H54 (cell line): ENCODE results near the gene DLK1.

Source experiments
- DNase-seq: peaks from one replicate; pipeline ENCODE4 v3.0.0; 2011; ENCODE audit warnings: low spot score, mixed read lengths; ENCODE audit not compliant: insufficient read length
- FAIRE-seq: peaks from 3 replicates; lab custom pipeline; 2011; peaks lifted over from hg19 to GRCh38; lab: Jason Lieb, UNC
- POLR2A ChIP-seq: IDR thresholded peaks from 2 replicates; pipeline ENCODE4 v1.6.1; 2011; ENCODE audit warnings: low read depth, mild to moderate bottlenecking, low read length

Gene DLK1

DNA sequence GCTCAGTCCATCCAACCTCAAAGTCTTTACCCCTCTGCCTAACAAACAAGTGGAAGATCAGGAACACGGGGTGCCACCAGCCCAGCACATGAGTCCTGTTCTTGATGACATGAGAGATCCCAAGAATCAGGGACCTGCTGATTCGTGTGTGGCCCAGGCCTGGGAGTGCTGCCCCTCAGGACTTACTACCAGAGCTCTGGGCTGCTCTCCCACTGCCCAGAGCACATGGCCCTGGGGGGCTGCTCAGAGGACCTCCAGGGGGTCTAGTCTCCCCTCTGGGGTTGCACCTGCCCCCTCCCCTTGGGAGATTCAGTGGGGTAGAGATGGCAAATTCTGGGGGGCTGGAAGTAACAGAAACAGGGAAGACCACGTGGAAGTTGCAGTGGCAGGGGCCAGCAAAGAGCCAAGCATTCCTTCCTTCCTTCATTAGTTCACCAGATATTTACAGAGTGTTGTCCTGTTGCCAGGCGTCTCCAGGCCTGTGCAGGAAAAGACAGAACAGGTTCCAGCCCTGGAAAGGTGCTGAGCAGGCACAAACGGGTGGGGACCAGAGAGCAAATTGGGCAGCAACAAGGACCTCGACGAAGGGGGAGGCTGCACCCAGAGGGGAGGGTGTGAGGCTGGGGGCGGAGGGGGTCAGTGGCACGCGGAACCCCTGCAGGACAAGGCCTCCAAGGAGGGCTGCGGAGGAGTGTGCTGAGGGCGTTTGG is 54.1 kb downstream of the DLK1 start:
- no peak for FAIRE-seq
- no peak for DNase-seq
- no peak for TF ChIP-seq POLR2A

DNA sequence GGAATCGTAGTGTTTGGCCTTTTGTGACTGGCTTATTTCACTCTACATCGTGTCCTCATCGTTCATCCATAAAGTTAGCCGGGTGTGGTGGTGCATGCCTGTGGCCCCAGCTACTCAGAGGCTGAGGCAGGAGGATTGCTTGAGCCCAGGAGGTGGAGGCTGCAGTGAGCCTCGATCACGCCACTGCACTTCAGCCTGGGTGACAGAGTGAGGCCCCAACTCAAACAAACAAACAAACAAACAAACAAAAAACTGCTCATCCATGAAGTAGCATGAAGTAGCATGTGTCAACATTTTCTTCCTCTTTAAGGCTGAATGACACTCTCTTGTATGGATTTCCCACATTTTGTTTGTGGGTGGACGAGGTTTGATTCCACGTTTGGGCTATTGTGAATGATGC is 55.3 kb downstream of the DLK1 start:
- FAIRE-seq: no peak

DNA sequence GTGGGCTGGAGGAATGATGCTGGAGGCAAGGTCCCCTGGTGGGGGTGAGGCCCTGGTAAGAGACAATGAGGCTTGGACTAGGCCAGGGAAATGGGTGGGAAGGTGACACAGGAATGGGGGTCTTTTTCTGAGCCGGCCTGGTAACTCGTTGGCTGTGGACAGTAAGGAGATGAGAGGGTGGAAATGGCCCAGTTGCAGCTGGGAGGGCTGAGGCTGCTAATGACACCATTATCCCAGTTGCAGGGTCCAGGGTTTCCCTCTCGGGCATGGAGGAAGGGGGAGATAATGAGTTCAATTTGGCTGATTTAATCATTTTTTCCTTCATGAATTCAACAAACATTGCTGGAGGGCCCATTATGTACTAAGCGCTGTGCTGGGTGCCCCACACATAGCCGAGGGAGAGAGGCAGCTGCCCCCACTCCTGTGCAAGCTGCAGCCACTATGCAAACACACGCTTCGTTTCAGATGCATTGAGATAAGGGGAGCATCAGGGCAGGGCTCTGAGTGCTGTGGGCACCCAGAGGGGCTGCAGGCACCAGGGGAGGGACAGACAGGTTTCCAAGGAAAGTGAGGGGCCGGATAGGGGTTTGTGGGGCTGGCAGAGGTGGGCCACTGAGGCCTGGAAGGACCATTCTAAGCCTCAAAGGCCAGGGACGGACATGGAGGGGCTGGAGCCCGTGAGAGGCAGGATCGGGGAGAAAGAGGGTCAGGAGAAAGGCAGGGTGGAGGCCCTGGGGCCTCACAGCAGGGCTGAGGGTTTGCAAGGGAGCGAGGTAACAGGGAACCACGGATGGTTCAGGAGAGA is 56.0 kb downstream of the DLK1 start:
- no peak for TF ChIP-seq POLR2A
- DNase-seq (no peak), FAIRE-seq (no peak)

More for the DNA sequence above, 55.3 kb downstream of the DLK1 start:
- no peak for TF ChIP-seq POLR2A
- DNase-seq: no peak

DNA sequence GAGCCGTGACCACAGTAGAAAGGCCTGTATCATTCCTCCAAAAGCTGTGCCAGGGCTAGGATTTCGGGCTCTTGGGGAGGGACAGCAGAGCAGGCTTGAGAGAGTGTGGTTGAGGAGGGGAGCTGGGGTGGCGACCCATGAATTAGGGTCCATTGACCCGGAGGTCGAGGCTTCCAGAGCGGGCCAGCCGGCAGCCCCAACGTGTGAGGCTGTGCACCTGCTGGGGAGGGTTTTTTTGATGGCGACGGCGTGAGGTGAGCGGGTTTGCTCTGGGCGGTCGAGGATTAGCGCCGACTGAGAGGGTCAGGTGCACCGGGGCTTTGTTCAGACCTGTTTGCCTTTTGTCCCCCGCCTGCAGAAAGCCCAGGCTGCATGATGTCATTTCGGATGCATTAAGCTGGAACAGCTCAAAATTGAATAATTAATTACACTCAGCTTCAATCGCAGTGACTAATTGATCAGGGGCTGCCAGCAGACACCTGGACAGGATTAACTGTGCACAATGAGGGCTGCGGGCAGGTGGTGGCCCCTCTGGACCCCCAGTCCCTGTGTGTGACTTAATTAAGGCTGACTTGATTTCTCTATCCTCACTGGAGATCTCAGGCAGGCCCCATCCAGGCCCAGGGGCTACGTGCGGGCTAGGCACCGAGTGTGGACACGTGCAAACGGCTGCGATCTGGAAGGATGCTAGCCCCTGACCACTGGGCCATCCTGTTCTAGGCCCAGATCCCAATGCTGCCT is 57.1 kb downstream of the DLK1 start:
- FAIRE-seq (no peak), DNase-seq (no peak)
- TF ChIP-seq POLR2A: no peak

DNA sequence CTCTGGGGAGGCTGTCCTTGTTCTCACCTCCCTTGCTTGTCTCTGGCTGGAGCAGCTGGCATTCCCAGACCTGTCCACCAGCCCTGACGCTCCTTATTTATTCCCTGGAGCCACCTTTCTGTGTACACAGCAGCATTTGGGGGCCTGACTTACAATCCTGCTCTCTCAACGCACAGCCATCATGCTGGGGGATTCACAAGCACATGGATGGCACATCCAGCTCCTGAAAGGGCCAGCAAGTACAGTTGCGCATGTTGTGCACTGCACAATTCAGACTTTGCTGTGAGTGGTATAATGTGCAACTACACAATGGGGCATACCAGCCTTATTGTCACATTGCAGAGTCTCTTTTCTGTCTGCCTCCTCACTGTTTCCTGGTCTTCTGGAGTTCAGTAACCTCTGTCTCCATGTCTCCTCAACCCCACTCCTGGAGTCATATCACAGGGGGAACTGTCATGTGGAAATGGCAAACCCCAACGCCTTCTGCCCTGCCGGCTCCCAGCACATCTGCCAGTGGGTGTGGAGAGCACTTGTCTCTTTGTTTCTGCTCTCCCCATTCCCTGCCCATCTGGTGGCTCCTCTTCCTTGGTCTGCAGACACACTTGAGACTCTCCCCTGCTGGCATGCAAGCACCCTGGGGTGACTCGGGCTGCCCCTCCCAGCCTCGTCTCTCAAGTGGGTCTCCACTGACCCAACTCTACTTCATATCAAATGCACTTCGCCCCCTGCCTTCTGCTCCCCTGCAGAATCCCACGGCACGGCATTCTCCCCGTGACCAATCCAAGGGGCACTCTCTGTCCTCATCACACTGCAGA is 58.0 kb downstream of the DLK1 start:
- no peak for TF ChIP-seq POLR2A
- no peak for DNase-seq
- no peak for FAIRE-seq

DNA sequence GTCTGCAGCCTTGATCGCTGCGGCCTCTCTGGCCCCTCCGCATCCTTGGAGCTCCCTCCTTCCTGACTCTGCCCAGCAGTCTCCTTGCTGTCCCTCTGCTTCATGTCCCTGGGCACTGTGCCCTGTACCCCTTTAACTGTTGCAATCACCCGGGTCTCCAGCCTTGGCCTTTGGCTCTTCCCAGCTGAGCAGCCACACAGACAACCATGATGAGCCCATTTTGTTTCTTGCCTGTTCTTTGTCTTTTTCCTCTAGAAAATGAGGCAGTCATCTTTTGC is 58.6 kb downstream of the DLK1 start:
- TF ChIP-seq POLR2A: no peak
- FAIRE-seq: no peak
- DNase-seq: no peak

DNA sequence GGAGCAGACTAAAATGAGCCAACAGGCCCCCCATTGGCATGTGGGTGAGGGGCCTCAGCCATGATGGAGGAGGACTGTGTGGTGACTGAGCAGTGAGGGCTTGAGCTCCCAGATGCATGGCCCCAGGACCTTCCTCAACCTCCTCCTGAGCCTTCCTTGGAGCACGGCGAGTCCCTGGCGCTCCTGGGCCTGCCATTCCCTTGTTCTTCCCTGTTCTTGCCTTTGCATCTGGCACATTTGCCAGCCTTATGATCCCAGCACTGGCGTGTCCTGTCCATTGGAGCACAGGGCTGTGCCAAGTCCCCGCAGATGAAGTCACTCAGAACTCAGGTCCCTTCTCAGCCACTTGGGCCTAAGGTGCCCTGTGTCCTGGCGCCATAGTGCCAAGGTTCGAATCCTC is 58.9 kb downstream of the DLK1 start:
- no peak for FAIRE-seq
- no peak for DNase-seq

DNA sequence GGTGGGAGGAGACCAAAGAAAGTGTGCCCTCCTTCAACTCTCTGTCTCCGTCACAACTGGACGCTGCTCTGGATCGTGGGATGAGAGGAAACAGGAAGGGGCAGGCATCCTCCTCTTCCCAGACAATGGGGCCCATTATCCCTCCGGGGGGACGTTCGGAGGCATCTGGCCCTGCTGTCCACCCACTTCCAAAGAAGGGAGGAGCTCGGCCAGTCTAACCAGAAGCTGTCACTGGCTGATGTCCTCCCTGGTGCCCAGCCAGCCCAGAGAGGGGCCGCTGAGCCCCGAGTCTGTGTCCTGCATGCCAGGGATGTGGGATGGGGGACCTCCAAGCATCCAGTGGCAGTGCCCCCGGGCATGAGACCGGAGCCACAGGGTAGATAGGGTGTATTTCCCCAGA is 59.4 kb downstream of the DLK1 start:
- FAIRE-seq: no peak
- TF ChIP-seq POLR2A: no peak
- no peak for DNase-seq

More for the DNA sequence above, 58.9 kb downstream of the DLK1 start:
- TF ChIP-seq POLR2A: no peak

DNA sequence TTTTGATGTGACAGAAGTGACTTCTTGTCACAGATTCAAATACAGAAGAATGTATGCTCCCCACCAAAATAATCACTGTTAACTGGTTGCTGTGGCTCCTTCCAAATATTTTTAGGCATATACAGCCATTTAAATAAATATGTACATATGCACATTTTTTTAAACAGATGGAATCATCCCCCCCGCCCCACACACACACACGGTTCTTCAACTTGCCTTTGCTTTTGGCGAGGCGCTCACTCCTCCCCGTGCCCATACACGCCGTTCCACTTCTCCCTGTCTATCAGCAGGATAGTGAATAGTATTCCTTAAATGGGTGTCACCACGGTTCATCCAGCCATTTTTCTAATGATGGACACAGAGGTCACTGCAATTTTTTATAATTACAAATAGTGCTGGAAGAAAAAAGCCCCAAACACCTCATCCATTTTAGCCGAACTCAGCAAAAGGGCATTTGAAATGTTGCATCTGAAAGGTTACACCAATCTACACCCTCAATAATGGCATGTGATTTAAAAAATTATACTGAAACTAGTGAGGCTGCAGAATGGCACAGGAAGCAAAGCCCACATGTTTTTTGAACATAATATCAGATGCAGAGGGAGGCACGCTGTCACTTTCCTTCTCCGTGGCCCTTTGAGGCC is 60.0 kb downstream of the DLK1 start:
- no peak for TF ChIP-seq POLR2A
- FAIRE-seq: no peak
- DNase-seq: no peak

DNA sequence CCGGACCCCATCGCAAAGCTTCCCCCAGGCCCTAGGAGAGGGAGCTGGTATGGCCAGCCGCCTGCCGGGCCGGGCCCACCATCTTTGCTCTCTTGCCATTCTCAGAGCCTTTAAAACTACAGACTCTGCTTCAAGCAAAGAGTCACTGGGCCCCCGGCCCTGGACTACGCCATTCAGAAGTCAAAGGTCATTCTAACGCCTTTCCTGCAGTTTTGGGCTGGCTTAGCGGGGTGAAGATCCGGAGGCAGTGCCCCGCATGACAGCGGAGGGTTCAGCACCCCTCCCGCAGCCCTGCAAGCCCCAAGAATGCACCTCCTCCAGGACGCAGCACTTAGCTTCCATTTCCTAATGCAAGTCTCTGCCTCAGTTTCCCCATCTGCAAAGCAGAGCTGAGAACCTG is 61.0 kb downstream of the DLK1 start:
- DNase-seq (no peak), FAIRE-seq (no peak)

More for the DNA sequence above, 61.0 kb downstream of the DLK1 start:
- TF ChIP-seq POLR2A: no peak
